Fibroblast of pulmonary artery (primary cell): ENCODE results near the gene HASPIN.

Source experiments
- DNase-seq: peaks from one replicate; pipeline ENCODE4 v3.0.0-alpha.2; 2010; ENCODE audit warnings: low read depth
- H3K4me3 ChIP-seq: replicated peaks from 2 replicates; pipeline ENCODE4 v1.5.1; 2011; ENCODE audit warnings: low read depth, mild to moderate bottlenecking, control low read depth, low read length, moderate library complexity
- CTCF ChIP-seq: IDR thresholded peaks from 2 replicates; pipeline ENCODE4 v1.5.1; 2011; ENCODE audit warnings: mild to moderate bottlenecking, control low read depth, low read length, inconsistent platforms; ENCODE audit errors: missing control alignments

The HASPIN gene

GRCh38 chr17:3766779-3767178, 43.1 kb downstream of the HASPIN start:
- TF ChIP-seq CTCF, result no peak

GRCh38 chr17:3768341-3768740, 44.6 kb downstream of the HASPIN start:
- TF ChIP-seq CTCF, result no peak
- DNase-seq, result no peak
- H3K4me3 ChIP-seq, result no peak overlapping the region

More at GRCh38 chr17:3766779-3767178, 43.1 kb downstream of the HASPIN start:
- no peak for DNase-seq
- no peak overlapping the region for H3K4me3 ChIP-seq

GRCh38 chr17:3768769-3769168, 45.1 kb downstream of the HASPIN start:
- no peak for DNase-seq
- TF ChIP-seq CTCF, result no peak

GRCh38 chr17:3770466-3770865, 46.8 kb downstream of the HASPIN start:
- no peak for TF ChIP-seq CTCF
- no peak overlapping the region for H3K4me3 ChIP-seq
- no peak for DNase-seq

More at GRCh38 chr17:3768769-3769168, 45.1 kb downstream of the HASPIN start:
- no peak overlapping the region for H3K4me3 ChIP-seq

- no peak overlapping the region for H3K4me3 ChIP-seq
- no peak for TF ChIP-seq CTCF
- DNase-seq, result no peak
Observed at GRCh38 chr17:3771140-3771539, 47.4 kb downstream of the HASPIN start.

GRCh38 chr17:3772764-3773163, 49.1 kb downstream of the HASPIN start:
- no peak overlapping the region for H3K4me3 ChIP-seq
- TF ChIP-seq CTCF, result no peak
- no peak for DNase-seq

GRCh38 chr17:3773511-3773910, 49.8 kb downstream of the HASPIN start:
- TF ChIP-seq CTCF, result no peak
- no peak overlapping the region for H3K4me3 ChIP-seq
- peak; percentile 20 for DNase-seq
